Uterus (tissue), 4 donors: ENCODE results near the gene CLEC18C. TPM values are rescaled to one million over a fixed set of nuclear protein-coding genes. Genes with fewer than 3 reads are reported as not detected.
"Not testable (repeated sequence)": the region's sequence is repeated elsewhere in the genome, so short reads cannot be mapped to it uniquely, and the experiment has no call there.

Experiments
- DNase-seq, 2 donors: peaks; one replicate each; pipeline ENCODE4 v3.0.0-alpha.2; 2019 to 2020
- H3K27ac ChIP-seq, 2 donors: fragments of 200-600 bp; sonication (generic); 1 replicate in 1 of 2; 2 replicates in 1 of 2; pipeline ENCODE4 v1.5.1; 2016 to 2018
- H3K27me3 ChIP-seq, 2 donors: fragments of 200-600 bp; sonication (generic); one replicate each; pipeline ENCODE4 v1.5.1; 2018 to 2019; ENCODE audit warnings: control low read depth in 1 of 2
- H3K36me3 ChIP-seq, 2 donors: fragments of 200-600 bp; sonication (generic); one replicate each; pipeline ENCODE4 v1.5.1; 2019; ENCODE audit warnings: control low read depth in 1 of 2
- H3K4me1 ChIP-seq, 2 donors: fragments of 200-600 bp; sonication (generic); one replicate each; pipeline ENCODE4 v1.5.1; 2018 to 2019; ENCODE audit warnings: control low read depth in 1 of 2
- H3K4me3 ChIP-seq, 2 donors: fragments of 200-600 bp; sonication (generic); 1 replicate in 1 of 2; 2 replicates in 1 of 2; pipeline ENCODE4 v1.5.1; 2018 to 2019; ENCODE audit warnings: mild to moderate bottlenecking in 1 of 2
- H3K9me3 ChIP-seq, 2 donors: fragments of 200-600 bp; sonication (generic); one replicate each; pipeline ENCODE4 v1.5.1; 2019; ENCODE audit warnings: control low read depth in 1 of 2
- intact Hi-C: fragments of 100-400 bp; cut with DNase I; formaldehyde crosslinking; loops from one replicate; pipeline ENCODE4 v1.15.1; 2023; ENCODE audit warnings: low total_unique reads
- total RNA-seq, 4 donors: library from RNA; depleted of rRNA in 3 of 4; stranded (reverse); fragments of >200 nt in 3 of 4; gene quantifications; one replicate each; pipeline versions ENCODE4 v1.1.0 to v1.2.4, GENCODE V29; 2014 to 2023
- donor health status: DM: yes; HTN: yes; CAD: no.

The CLEC18C gene
- total RNA-seq, result 1 to 10 TPM in 1 of 4 donors, under 1 TPM in 1, not detected in 2; 0.28 to 1.0 TPM

GRCh38 chr16:70173212-70173837 is at the start of gene CLEC18C:
TSS of gene CLEC18C (plus strand) at chr16:70173787. CDS start at chr16:70174279, 492 bp downstream.
- H3K4me3 ChIP-seq, H3K27ac ChIP-seq, H3K36me3 ChIP-seq, H3K4me1 ChIP-seq, intact Hi-C loops, H3K9me3 ChIP-seq, H3K27me3 ChIP-seq, DNase-seq: not testable (repeated sequence)

DNA sequence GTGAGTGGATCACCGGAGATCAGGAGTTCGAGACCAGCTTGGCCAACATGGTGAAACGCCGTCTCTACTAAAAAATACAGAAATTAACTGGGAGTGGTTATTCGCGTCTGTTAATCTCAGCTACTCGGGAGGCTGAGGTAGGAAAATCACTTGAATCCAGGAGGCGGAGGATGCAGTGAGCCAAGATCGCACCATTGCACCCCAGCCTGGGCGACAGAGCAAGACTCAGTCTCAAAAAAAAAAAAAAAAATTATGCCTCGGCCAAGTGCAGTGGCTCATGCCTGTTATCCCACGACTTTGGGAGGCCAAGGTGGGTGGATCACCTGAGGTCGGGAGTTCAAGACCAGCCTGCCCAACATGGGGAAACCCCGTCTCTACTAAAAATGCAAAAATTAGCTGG is 49.8 kb upstream of the CLEC18C start:
- H3K36me3 ChIP-seq, intact Hi-C loops, DNase-seq, H3K27me3 ChIP-seq, H3K4me3 ChIP-seq, H3K9me3 ChIP-seq, H3K27ac ChIP-seq, H3K4me1 ChIP-seq: not testable (repeated sequence)

GRCh38 chr16:70126226-70126625 is 47.4 kb upstream of the CLEC18C start:
- DNase-seq, H3K4me1 ChIP-seq, H3K9me3 ChIP-seq, H3K36me3 ChIP-seq, intact Hi-C loops, H3K27ac ChIP-seq, H3K27me3 ChIP-seq, H3K4me3 ChIP-seq: not testable (repeated sequence)

- H3K27me3 ChIP-seq, intact Hi-C loops, H3K4me3 ChIP-seq, DNase-seq, H3K27ac ChIP-seq, H3K36me3 ChIP-seq, H3K9me3 ChIP-seq, H3K4me1 ChIP-seq: not testable (repeated sequence)
Observed at GRCh38 chr16:70127706-70128105, 45.9 kb upstream of the CLEC18C start.

DNA sequence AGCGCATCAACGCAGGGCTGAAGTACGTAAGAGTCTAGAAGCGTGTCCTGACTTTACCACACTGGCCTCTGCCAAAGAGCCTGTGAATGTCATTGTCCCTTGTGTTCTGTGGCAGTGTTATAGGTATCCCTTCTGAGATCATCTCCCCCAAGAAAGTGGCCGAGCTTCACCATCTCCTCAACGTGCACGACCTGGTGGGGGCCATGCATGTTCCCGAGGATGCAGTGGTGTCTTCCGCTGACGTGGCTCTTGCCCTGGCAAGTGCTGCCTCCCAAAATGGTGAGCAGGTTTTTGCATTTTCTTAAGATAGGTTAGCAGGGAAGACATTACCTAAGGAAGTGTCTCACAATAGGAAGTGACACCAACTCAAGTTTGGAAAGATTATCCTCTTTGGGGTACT is 44.7 kb upstream of the CLEC18C start:
- H3K4me1 ChIP-seq, H3K9me3 ChIP-seq, H3K4me3 ChIP-seq, DNase-seq, H3K27me3 ChIP-seq, H3K27ac ChIP-seq, intact Hi-C loops, H3K36me3 ChIP-seq: not testable (repeated sequence)

GRCh38 chr16:70135796-70136195 is 37.8 kb upstream of the CLEC18C start:
- H3K36me3 ChIP-seq, DNase-seq, intact Hi-C loops: not testable (repeated sequence)

GRCh38 chr16:70136595-70136994 is 37.0 kb upstream of the CLEC18C start:
- H3K9me3 ChIP-seq, H3K27ac ChIP-seq, intact Hi-C loops, H3K4me3 ChIP-seq, H3K36me3 ChIP-seq, H3K4me1 ChIP-seq, DNase-seq, H3K27me3 ChIP-seq: not testable (repeated sequence)

More at GRCh38 chr16:70135796-70136195, 37.8 kb upstream of the CLEC18C start:
- H3K9me3 ChIP-seq, H3K27ac ChIP-seq, H3K4me3 ChIP-seq, H3K27me3 ChIP-seq, H3K4me1 ChIP-seq: not testable (repeated sequence)

DNA sequence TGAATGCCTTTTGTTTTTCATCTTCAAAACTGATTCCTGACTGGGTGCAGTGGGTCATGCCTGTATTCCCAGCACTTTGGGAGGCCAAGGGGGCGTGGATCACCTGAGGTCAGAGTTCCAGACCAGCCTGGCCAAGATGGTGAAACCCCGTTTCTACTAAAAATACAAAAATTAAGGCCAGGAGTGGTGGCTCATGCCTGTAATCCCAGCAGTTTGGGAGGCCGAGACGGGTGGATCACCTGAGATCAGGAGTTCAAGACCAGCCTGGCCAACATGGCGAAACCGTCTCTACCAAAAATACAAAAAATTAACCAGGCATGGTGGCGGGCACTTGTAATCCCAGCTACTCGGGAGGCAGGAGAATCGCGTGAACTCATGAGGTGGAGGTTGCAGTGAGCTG is 30.8 kb upstream of the CLEC18C start:
- H3K27ac ChIP-seq, H3K9me3 ChIP-seq, intact Hi-C loops, H3K27me3 ChIP-seq, DNase-seq, H3K4me1 ChIP-seq, H3K4me3 ChIP-seq, H3K36me3 ChIP-seq: not testable (repeated sequence)

DNA sequence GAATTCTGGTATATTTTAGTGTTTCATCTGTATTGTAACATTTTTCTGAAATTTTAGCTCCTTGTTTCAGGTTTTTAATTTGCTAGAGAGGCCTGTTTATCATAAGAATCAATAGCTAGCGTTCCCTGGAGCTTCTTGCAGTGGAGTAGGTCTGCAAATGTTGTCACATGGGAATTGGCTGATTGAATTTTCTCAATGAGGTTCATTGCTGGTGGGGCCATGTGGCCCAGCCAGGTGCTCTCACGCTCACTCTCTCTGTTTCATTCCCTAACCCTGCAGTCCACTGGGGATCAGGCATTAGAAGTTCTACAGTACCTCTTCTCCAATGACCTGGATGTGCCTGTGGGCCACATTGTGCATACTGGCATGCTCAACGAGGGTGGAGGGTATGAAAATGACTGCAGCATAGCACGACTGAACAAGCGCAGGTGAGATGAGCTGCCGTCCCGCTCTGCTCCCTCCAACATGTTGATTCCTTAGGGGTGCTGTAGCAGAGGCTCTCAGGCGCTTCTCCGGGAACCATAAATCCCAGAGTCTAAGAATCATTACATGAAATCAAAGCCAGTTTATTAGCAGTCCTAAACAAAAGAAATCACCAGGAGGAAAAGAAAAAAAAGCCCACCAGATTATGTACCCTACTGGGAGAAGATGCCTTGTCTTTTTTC is 30.2 kb upstream of the CLEC18C start:
- H3K4me3 ChIP-seq, intact Hi-C loops, H3K36me3 ChIP-seq, H3K27ac ChIP-seq, H3K4me1 ChIP-seq, DNase-seq, H3K9me3 ChIP-seq, H3K27me3 ChIP-seq: not testable (repeated sequence)

DNA sequence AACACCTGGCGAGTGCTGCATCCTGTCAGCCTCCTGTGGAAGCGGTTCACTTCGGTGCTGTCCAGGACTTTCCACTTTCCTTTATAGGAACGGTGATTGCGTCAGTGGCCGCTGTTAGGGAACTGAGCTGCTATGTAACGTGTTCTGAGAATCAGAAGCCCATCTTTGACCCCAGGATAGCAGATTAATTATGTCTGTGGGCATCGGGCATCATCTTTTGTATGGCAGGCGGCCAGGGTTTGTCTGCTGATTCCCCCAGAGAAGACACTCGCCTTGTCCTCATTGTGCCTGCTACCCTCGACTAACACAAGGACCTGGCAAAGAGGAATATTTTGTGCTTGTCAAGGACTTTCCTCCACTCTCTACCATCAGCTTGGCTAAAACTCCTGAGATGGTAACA is 25.7 kb upstream of the CLEC18C start:
- intact Hi-C loops, H3K4me3 ChIP-seq, H3K27me3 ChIP-seq, H3K9me3 ChIP-seq, H3K4me1 ChIP-seq, H3K27ac ChIP-seq, DNase-seq, H3K36me3 ChIP-seq: not testable (repeated sequence)

GRCh38 chr16:70148453-70148852 is 25.1 kb upstream of the CLEC18C start:
- H3K4me3 ChIP-seq, H3K4me1 ChIP-seq, H3K27ac ChIP-seq, intact Hi-C loops, DNase-seq, H3K9me3 ChIP-seq, H3K36me3 ChIP-seq, H3K27me3 ChIP-seq: not testable (repeated sequence)

- DNase-seq, intact Hi-C loops, H3K9me3 ChIP-seq, H3K4me3 ChIP-seq, H3K27me3 ChIP-seq, H3K27ac ChIP-seq, H3K36me3 ChIP-seq, H3K4me1 ChIP-seq: not testable (repeated sequence)
Observed at GRCh38 chr16:70149296-70149695, 24.3 kb upstream of the CLEC18C start.
